DND-41 (cell line): Measurements from ENCODE around the gene DTNB.
A peak's percentile ranks its signal among the peaks of the same experiment; 100 is the strongest.

Source experiments
- ATAC-seq: fragments of 200-7000 bp; cut with Tn5 transposase; 3 replicates; pipeline ENCODE4 v1.9.1; 2021; ENCODE audit warnings: low read depth; ENCODE audit not compliant: insufficient read depth
- DNase-seq: peaks from one replicate; pipeline ENCODE4 v3.0.0-alpha.2; 2020
- H2AFZ ChIP-seq: 2 replicates; pipeline ENCODE4 v1.6.0; 2012; ENCODE audit warnings: low read depth, low read length
- H3K27ac ChIP-seq: 2 replicates; pipeline ENCODE4 v1.5.1; 2012; ENCODE audit warnings: low read length, inconsistent platforms
- H3K27me3 ChIP-seq: fragments of 200-600 bp; sonication (generic); 2 replicates; pipeline ENCODE4 v1.6.0; 2012; ENCODE audit warnings: low read length, mild to moderate bottlenecking, inconsistent platforms; ENCODE audit not compliant: insufficient read depth, poor library complexity
- H3K36me3 ChIP-seq: 2 replicates; pipeline ENCODE4 v1.5.1; 2012; ENCODE audit warnings: low read length, inconsistent platforms; ENCODE audit not compliant: insufficient read depth
- H3K4me1 ChIP-seq: 2 replicates; pipeline ENCODE4 v1.5.1; 2012; ENCODE audit warnings: mild to moderate bottlenecking, low read length; ENCODE audit not compliant: insufficient read depth
- H3K4me2 ChIP-seq: 2 replicates; pipeline ENCODE4 v1.6.0; 2012; ENCODE audit warnings: mild to moderate bottlenecking, moderate library complexity, low read length, inconsistent platforms; ENCODE audit not compliant: insufficient read depth
- H3K4me3 ChIP-seq, 2 experiments: fragments of 200-600 bp in 1 of 2; shearing (Covaris generic) in 1 of 2; 2 replicates each; pipeline ENCODE4 v1.5.1; 2012 to 2016; ENCODE audit warnings: inconsistent platforms in 2 of 2, low read length in 2 of 2, mild to moderate bottlenecking in 2 of 2, low read depth in 1 of 2, moderate library complexity in 1 of 2
- H3K79me2 ChIP-seq: 2 replicates; pipeline ENCODE4 v1.6.0; 2012; ENCODE audit warnings: low read length, inconsistent platforms; ENCODE audit not compliant: insufficient read depth
- H3K9ac ChIP-seq: 2 replicates; pipeline ENCODE4 v1.6.0; 2012; ENCODE audit warnings: low read depth, mild to moderate bottlenecking, inconsistent platforms, low read length, moderate library complexity
- H3K9me3 ChIP-seq: 2 replicates; pipeline ENCODE4 v1.5.1; 2012; ENCODE audit warnings: low read length, moderate library complexity, mild to moderate bottlenecking, inconsistent platforms; ENCODE audit not compliant: insufficient read depth, severe bottlenecking
- H4K20me1 ChIP-seq: 2 replicates; pipeline ENCODE4 v1.6.0; 2012; ENCODE audit warnings: low read length; ENCODE audit not compliant: insufficient read depth
- CTCF ChIP-seq: IDR thresholded peaks from 2 replicates; pipeline ENCODE4 v1.5.1; 2012; ENCODE audit warnings: borderline replicate concordance, low read length, moderate library complexity, mild to moderate bottlenecking; ENCODE audit not compliant: poor library complexity, severe bottlenecking; ENCODE audit errors: extremely low read depth
- EZH2 ChIP-seq: IDR thresholded peaks from 3 replicates; pipeline ENCODE4 v1.6.1; 2012; ENCODE audit warnings: borderline replicate concordance, low read depth, mild to moderate bottlenecking, moderate library complexity, low read length, inconsistent platforms; ENCODE audit not compliant: severe bottlenecking

The DTNB gene

GRCh38 chr2:25673300-25674076 lies at the start of gene DTNB:
TSS of gene DTNB (minus strand) at chr2:25673577. CDS start at chr2:25652660, 20,917 bp downstream.
- ATAC-seq (peak; percentile 75), DNase-seq (peak; percentile 79)
- H3K4me3 ChIP-seq: peak within 1 kb of the TSS; percentile 54 to 69; a peak in 3 of 4 replicates
- TF ChIP-seq EZH2 (no peak), CTCF (no peak)
- peaks cover 15% of the 10 kb centered on the region for H3K27me3 ChIP-seq
- peaks cover 28% of the 10 kb centered on the region for H3K79me2 ChIP-seq
- peak within 1 kb of the TSS; percentile 88 for H3K4me2 ChIP-seq
- peaks cover 13% of the 10 kb centered on the region; the same call in 1 of the 2 replicates for H4K20me1 ChIP-seq
- H3K36me3 ChIP-seq: no peaks in the 10 kb centered on the region; the same call in 1 of the 2 replicates
- H3K4me1 ChIP-seq: peaks cover 25% of the 10 kb centered on the region
- H3K9ac ChIP-seq: peak within 1 kb of the TSS; percentile 96
- H3K9me3 ChIP-seq: no peaks in the 10 kb centered on the region
- peak within 1 kb of the TSS; percentile 68 for H3K27ac ChIP-seq
- H2AFZ ChIP-seq: peak within 1 kb of the TSS; percentile 97

GRCh38 chr2:25722224-25722623 lies 48.8 kb upstream of the DTNB start:
- Histone ChIP-seq H3K4me3 (no peak overlapping the region), H3K9ac (no peak overlapping the region), H2AFZ (no peak overlapping the region), H3K27ac (no peak overlapping the region), H3K4me2 (no peak overlapping the region), H3K9me3 (no peaks in the 10 kb centered on the region), H4K20me1 (no peaks in the 10 kb centered on the region), H3K27me3 (no peaks in the 10 kb centered on the region), H3K4me1 (no peaks in the 10 kb centered on the region), H3K36me3 (no peaks in the 10 kb centered on the region), H3K79me2 (no peaks in the 10 kb centered on the region)
- TF ChIP-seq CTCF (no peak), EZH2 (no peak)
- DNase-seq (no peak), ATAC-seq (no peak)

- Histone ChIP-seq H3K4me3 (no peak overlapping the region), H3K4me1 (no peaks in the 10 kb centered on the region), H3K27me3 (no peaks in the 10 kb centered on the region), H3K9ac (no peak overlapping the region), H3K36me3 (no peaks in the 10 kb centered on the region), H3K4me2 (no peak overlapping the region), H3K27ac (no peak overlapping the region), H3K9me3 (no peaks in the 10 kb centered on the region), H2AFZ (no peak overlapping the region), H3K79me2 (no peaks in the 10 kb centered on the region), H4K20me1 (no peaks in the 10 kb centered on the region)
- no peak for DNase-seq
- no peak for ATAC-seq
- TF ChIP-seq CTCF (no peak), EZH2 (no peak)
Measured at GRCh38 chr2:25720575-25720974, 47.2 kb upstream of the DTNB start.
